ENCODE results near the gene SLC6A7.

The SLC6A7 gene

GRCh38 chr5:150158170-150158949 lies 31.5 kb upstream of the SLC6A7 start:
- DNase-seq (ENCODE audit: low spot score) (no peak), ATAC-seq (ENCODE audit: low read depth) (no peak)
- Histone ChIP-seq H3K9me3 (ENCODE audit: severe bottlenecking) (no peaks in the 10 kb centered on the region), H3K4me3 (ENCODE audit: severe bottlenecking) (no peak overlapping the region), H3K4me1 (ENCODE audit: insufficient read depth, poor library complexity, severe bottlenecking) (no peaks in the 10 kb centered on the region), H3K36me3 (ENCODE audit: low read depth) (no peaks in the 10 kb centered on the region), H3K27ac (ENCODE audit: poor library complexity, severe bottlenecking) (no peak overlapping the region), H3K27me3 (ENCODE audit: insufficient read depth, poor library complexity, severe bottlenecking) (no peaks in the 10 kb centered on the region)
- no peak for TF ChIP-seq CTCF (IDR thresholded peaks at IDR 0.05; ENCODE audit: poor library complexity, severe bottlenecking)

- Histone ChIP-seq H3K27ac (ENCODE audit: poor library complexity, severe bottlenecking) (no peak overlapping the region), H3K4me3 (ENCODE audit: severe bottlenecking) (no peak overlapping the region), H3K36me3 (ENCODE audit: low read depth) (no peaks in the 10 kb centered on the region), H3K4me1 (ENCODE audit: insufficient read depth, poor library complexity, severe bottlenecking) (no peaks in the 10 kb centered on the region), H3K9me3 (ENCODE audit: severe bottlenecking) (no peaks in the 10 kb centered on the region), H3K27me3 (ENCODE audit: insufficient read depth, poor library complexity, severe bottlenecking) (no peaks in the 10 kb centered on the region)
- no peak for ATAC-seq (ENCODE audit: low read depth)
- TF ChIP-seq CTCF (IDR thresholded peaks at IDR 0.05; ENCODE audit: poor library complexity, severe bottlenecking), result no peak
- no peak for DNase-seq (ENCODE audit: low spot score)
These were observed 30.8 kb upstream of the SLC6A7 start for GRCh38 chr5:150159031-150159430.

- Histone ChIP-seq H3K4me1 (ENCODE audit: insufficient read depth, poor library complexity, severe bottlenecking) (no peaks in the 10 kb centered on the region), H3K9me3 (ENCODE audit: severe bottlenecking) (no peaks in the 10 kb centered on the region), H3K4me3 (ENCODE audit: severe bottlenecking) (no peak overlapping the region), H3K36me3 (ENCODE audit: low read depth) (no peaks in the 10 kb centered on the region), H3K27ac (ENCODE audit: poor library complexity, severe bottlenecking) (no peak overlapping the region), H3K27me3 (ENCODE audit: insufficient read depth, poor library complexity, severe bottlenecking) (no peaks in the 10 kb centered on the region)
- DNase-seq (ENCODE audit: low spot score) (no peak), ATAC-seq (ENCODE audit: low read depth) (no peak)
- no peak for TF ChIP-seq CTCF (IDR thresholded peaks at IDR 0.05; ENCODE audit: poor library complexity, severe bottlenecking)
These were observed 30.1 kb upstream of the SLC6A7 start for GRCh38 chr5:150159741-150160179.

GRCh38 chr5:150160448-150161081 lies 29.3 kb upstream of the SLC6A7 start:
- ATAC-seq (ENCODE audit: low read depth) (no peak), DNase-seq (ENCODE audit: low spot score) (no peak)
- no peaks in the 10 kb centered on the region for H3K36me3 ChIP-seq (ENCODE audit: low read depth)
- H3K9me3 ChIP-seq (ENCODE audit: severe bottlenecking), result no peaks in the 10 kb centered on the region
- H3K4me3 ChIP-seq (ENCODE audit: severe bottlenecking), result no peak overlapping the region
- TF ChIP-seq CTCF (IDR thresholded peaks at IDR 0.05; ENCODE audit: poor library complexity, severe bottlenecking), result no peak
- H3K4me1 ChIP-seq (ENCODE audit: insufficient read depth, poor library complexity, severe bottlenecking), result no peaks in the 10 kb centered on the region
- H3K27ac ChIP-seq (ENCODE audit: poor library complexity, severe bottlenecking), result no peak overlapping the region
- H3K27me3 ChIP-seq (ENCODE audit: insufficient read depth, poor library complexity, severe bottlenecking), result no peaks in the 10 kb centered on the region

Measured in RWPE2 (cell line).